Measurements from ENCODE around the gene CENPB.
A peak's percentile ranks its signal among the peaks of the same experiment; 100 is the strongest.

CENPB gene

DNA sequence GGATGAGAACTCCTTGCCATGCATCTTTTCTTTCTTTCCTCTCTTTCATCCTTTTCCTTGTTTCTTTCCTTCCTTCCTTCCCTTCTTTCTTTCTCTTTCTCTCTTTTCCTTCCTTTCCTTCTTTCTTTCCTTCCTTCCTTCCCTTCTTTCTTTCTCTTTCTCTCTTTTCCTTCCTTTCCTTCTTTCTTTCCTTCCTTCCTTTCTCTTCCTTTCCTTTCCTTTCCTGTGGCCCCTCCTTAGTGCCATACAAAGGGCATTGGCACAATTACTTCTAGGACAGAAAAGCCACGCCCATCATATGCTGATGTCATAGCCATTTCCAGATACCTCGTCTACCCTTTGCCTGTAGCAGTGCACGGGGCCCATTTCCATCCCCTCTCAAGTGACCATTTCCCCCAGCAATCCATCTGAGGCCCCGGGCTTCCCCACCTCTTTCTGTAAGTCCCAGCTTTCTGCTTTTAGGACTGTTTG lies 2.2 kb upstream of the CENPB start:
- DNase-seq (ENCODE audit: low spot score) = no peak

DNA sequence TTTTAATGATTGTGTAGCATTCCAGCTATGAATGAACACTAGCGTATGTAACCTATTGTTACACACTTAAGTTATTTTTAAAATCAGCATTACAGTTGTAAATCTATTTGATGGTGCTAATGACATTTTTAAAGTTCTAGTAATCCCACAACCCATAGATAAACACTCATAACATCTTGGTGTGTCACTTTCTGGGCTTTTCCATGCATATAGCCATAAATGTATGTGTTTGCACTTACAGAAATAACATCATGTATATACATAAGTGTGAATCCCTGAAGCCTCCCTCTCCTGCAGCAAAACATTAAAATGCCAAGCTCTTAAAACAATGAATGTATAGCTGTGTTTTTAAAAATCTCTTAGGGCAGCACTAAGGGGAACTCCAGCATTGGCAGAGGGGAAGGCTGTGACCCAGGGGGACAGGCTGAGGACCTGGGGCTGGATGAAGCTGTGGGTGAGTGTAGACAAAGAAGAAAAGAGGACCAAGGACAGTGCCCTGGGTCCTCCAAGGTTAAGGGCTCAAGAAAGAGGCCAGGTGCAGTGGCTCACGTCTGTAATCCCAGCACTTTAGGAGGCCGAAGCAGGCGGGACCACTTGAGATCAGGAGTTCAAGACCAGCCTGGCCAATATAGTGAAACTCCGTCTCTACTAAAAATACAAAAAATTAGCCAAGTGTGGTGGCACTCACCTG lies 929 bp upstream of the CENPB start:
- DNase-seq (ENCODE audit: low spot score) = no peak

DNA sequence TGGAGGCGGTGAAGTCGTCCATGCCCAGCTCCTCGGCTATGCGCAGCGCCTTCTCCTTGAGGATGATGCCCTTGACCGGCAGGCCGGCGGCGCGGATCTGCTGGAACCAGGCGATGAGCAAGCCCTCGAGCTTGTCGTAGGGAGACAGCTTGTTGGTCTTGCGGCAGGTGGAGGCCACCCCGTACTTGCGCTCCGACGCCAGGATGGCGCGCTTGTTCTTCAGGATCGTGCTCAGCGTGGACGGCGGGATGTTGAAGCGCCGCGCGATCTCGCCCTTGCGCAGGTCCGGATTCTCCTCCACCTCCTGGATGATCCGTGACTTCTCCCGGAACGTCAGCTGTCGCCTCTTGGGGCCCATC lies 435 bp downstream of the CENPB start:
- peak; percentile 59 for DNase-seq (ENCODE audit: low spot score)

DNA sequence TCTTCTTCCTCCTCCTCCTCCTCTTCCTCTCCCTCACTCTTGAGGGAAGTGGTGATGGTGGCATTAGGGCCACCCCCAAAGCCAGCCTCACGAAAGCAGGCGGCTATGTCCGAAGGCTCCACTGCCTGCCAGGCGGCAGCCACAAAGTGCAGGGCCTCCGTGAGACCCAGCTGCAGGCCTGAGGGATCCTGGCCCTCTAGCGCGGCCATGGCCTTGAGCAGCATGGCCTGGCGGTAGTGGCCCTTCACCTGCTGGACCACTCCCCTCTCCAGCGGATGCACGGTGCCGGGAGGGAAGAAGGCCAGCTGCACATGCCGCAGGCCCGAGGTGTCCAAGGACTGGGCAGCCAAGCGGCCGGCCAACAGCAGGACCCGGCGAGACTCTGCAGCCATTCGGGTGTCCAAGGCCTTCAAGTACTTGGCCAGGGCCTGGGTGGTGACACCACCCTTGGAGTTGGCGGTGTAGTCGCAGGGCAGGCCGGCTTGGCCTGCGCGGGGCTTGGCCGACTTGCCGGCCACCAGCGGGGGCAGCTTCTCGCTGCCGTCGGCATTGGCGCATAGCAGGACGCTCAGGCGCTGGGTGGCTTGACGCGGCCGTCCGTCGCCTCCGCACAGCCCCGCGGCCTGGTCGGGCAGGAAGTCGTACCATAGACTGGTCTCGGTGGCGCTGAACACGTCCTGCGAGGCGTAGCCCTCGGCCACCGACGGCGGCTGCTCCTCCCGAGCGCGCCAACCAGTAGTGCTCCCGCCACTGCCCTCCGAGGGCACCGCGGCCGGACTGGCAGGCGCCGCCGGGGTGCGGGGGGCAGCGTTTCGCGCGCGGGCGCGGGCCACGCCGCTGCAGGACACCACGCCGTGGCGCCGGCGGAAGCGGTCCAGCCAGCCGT lies 1.1 kb downstream of the CENPB start:
- DNase-seq (ENCODE audit: low spot score) = no peak

DNA sequence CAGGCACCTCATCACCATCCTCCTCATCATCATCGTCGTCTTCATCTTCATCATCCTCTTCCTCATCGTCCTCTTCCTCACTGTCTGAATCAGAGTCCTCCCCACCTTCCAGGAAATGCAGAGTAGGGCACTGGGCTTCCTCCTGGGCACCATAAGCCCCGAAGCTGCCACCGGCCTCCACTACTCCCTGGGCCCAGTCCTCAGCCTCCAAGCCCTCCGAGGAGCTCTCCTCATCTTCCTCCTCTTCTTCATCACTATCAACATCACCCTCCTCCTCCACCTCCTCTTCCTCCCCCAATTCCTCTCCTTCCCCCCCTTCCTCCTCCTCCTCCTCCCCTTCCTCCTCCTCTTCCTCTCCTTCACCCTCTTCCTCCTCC lies 1.7 kb downstream of the CENPB start:
- no peak for DNase-seq (ENCODE audit: low spot score)

DNA sequence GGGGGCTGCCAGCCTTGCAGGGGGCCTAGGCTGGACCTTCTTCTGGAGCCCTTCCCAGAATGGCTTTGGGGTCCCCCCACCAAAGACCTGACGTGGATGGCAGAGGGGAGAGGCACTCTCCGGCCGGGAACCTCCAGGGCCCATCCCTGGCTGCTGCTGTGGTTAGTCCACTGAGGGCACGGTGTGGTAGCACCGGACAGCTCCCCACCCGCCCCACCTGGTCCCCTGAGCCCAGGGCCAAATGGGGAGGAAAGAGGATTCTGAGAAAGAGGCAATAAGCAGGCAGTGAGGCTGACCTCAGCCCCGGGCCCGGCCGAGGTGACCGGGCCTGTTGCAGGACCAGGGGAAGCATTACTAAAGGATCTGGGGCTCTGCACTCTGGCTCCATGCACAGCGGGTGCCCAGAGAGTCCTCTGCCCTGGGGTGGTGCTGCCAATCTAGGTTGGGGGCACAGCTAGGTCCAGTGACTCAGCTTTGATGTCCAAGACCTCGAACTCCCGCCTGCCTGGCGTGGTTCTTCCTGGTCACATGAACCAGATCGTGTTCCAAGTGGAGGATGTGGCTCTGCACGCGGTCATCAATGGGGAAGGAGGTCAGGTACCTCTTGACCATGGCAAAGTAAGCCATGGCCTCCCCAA lies 2.2 kb downstream of the CENPB start:
- no peak for DNase-seq (ENCODE audit: low spot score)

DNA sequence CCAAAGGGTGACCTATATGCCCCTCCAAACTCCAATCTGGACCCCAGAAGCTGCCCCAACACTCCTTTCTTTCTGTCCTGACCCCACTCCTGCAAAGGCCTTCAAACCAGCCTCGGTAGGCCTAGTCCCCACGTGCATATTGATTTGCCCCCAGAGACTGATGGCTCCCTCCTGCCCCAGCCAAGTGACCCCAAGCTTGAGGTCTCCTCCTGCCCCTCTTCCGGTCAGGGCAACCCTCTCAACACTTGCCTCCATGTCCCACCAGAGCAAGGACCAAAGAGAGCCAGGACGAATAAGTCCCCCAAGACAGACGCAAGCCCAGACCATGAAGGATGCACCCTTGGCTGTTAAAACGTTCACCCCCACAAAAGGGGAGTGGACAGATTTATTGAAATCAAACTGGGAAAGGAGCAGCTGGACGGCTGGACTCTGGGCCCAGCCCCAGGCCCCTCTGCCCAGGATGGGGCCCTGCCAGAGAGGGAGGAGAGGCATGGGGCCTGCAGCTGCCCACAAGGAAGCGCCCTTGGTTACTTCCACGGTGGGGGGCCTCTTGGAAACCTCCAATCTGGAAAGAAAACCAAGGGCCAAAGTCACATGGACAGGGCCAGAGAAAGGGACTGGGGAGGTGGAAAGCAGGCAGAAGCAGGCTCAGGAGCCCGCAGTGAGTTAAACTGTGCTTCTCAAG lies 2.9 kb downstream of the CENPB start:
- DNase-seq (ENCODE audit: low spot score) = no peak

DNA sequence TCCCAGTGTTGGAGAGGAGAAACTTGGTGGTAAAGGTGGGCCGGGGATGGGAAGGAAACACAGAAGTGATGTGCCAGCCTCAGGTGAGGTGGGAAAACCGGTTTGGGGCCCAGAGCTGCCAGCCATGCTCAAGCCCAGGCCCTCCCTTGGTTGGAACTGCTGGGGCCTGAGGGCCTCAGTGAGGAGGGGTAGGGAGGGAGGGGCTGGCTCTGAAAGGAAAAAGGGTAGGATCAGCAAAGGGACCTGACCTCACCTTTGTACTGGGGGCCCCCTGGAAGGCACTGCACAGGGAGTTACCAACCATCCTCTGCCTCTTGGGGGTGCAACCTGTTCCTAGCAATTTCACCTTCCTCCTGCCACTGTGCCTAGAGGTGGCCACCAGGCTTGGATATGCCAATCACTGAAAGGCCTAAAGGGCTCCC lies 3.5 kb downstream of the CENPB start:
- DNase-seq (ENCODE audit: low spot score) = no peak

DNA sequence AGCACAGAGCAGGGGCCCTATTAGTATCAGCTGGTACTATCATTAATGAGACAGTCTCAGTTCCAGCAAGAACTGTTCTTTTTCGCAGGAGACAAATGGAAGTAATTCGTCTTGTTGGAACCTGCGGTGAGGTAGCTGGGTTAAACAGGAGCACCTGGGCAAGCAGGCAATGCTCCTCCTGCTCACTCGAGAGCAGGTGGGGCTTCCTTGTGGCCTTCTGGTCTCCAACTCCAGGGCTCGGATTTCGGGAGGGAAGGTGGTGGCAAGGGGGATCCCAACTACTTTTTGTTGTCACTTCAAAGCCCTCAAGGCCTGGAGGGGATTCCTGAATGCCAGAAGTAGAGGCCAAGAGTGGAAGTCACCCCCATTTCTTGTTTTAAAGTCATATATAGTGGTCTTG lies 3.9 kb downstream of the CENPB start:
- no peak for DNase-seq (ENCODE audit: low spot score)

DNA sequence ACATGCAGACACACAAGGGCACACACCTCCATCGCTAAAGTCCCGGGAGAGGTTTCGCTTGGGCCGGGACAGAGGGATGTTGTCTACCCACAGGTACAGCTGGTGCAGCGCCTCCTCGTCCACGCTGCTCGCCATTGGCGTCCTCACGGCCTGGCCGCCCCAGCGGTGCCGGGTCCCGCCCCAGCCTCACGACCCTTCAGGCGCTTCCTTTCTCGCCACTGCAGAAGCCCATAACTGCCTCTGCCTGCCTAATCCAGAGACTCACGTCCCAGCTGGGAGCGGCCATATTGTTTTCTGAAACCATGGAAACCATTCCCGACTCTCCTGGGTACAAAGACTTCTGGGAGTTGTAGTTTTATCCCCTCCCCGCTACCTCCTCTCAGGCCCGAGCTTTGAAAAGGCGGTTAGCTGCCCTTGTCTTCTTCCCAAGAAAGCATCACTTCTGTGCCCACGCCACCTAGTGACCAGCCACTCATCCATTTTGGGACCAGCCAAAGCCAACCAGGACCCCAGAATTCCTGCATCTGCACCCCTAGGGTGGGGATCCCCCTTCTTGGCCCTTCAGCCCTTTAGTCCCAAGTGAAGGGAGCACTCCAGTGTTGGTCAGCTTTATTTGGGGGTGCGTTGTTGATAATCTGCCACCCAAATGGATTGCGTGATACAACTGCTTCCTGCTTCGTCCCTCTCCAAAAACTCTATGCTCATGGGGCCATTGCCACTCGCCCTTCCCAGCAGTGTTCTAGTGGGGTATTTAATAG lies 5.2 kb downstream of the CENPB start, which contains the start of gene SPEF1:
Gene SPEF1, minus strand, starts transcription at position 296 of the 758 bp plus-strand sequence. Its CDS starts 161 bp downstream, at position 135.
- DNase-seq (ENCODE audit: low spot score) = peak; percentile 94

DNA sequence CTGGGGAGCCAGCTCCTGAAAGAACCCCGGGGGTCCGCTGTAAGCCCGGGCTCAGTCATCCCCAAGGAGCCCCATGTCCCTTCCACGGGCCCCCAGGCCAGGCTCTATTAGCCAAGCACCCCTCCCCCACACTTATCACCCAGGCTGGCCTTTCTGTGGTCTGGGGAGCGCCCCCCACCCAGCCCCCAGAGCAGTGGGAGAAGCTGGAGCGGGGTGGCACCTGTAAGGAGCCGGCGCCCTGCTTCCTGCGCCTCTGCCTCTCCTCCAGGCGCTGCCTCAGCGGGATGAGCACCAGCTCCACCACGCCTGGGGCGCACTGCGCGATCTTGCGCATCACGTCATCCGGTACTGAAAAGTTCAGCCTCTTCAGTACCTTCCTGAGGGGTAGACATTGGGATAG lies 7.6 kb downstream of the CENPB start:
- no peak for DNase-seq (ENCODE audit: low spot score)

DNA sequence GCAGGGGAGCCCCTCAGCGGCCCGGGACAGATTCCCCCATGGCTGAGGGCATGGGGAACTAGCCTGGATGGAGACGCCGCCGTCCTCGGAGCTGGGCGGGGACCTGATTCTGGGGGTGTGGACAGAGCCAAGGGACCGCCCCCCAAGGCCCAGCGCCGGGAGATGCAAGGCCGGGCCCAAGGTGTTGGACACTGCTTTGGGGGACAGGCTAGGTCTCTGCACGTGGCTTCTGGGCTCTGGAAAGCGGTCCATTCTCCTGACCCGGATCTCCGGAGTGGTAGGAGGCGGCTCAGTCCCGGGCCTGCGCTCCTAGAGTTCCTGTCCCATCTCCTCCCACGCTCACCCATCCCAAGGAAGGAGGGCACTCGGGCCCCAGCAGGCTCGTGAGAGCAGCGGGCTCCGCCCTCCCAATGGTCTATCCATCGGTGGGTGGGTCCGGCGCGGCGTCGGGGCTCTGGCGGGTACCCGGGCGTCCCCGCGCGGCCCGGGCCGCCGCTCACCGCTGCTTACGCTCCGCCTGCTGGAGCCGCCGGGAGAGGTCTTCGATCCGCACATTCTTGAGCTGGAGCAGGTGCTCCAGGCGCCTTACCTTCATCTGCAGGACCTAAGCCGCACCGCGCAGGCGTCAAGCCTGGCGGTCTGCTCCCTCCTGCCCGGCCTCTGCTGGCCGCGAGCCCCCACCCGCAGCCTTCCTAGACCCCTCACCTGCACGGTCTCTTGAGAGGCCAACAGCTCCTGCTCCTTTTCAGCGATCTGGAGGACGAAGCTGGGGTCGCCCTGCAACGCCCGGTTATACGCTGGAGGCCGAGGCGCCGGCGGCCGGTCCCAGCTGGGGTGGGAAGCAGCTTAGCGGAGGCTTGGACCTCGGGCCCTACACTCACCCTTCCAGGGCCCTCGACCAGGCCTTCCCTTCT lies 8.6 kb downstream of the CENPB start:
- DNase-seq (ENCODE audit: low spot score) = peak; percentile 60

DNA sequence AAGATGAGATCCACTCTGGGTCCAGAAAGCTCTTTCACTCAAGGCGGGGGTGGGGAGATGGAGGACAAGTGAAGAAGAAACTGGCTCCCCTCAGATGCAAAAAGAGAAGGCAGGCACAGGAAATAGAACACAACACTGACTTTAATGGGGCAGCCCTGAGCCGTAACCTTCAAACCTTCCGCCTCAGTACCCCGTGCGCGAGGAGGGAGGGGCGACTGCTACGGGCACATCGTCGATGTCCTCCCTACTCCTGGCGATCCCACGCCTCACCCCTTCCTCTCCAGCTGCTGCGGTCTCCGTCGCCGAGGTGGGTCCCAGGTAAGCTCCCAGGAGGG lies 9.2 kb downstream of the CENPB start:
- no peak for DNase-seq (ENCODE audit: low spot score)

DNA sequence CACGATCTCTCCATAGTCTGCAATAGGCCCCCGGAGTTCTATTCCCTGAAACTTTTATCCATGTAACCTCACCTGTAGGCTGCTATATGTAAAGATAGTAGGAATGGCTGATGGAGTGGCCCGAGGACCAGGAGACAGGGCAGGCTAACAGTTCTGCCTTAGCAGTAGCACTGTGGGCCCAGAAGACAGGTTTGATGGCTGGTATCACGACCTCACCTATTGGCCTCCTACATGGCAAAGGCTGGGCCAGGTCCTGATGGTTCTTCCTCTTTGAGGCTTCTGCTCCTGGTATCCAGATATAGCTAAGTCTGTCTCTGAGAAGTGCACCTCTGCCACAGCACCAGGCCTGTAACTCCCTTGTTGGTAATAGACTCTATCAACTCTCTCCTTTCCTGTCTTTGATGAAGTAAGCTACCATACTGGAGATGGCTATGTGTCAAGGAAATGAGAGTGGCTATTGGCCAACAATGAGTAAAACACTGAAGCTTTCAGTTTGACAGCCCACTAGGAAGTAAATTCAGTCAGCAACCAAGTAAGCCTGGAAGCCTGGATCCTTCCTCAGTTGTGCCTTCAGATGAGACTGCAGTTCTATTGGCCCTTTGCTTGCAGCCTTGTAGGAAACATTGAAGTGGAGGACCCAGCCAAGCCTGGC lies 11.0 kb downstream of the CENPB start:
- DNase-seq (ENCODE audit: low spot score) = no peak

DNA sequence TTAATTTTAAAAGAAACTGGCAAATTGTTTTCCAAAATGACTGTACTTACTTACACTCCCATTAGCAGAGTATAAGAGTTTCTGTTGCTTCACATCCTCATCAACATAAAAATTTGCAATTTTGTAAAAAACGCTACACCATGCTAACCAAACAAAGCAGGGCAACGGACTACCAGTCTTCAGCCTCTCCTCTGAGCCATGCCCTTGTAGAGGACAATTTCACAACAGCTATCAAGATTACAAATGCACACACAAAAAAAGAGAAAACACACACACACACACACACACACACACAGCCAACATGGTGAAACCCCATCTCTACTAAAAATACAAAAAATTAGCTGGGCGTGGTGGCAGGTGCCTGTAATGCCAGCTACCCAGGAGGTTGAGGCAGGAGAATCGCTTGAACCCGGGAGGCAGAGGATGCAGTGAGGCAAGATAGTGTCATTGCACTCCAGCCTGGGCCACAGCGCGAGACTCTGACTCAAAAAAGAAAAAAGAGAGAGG lies 14.9 kb downstream of the CENPB start:
- DNase-seq (ENCODE audit: low spot score) = no peak

DNA sequence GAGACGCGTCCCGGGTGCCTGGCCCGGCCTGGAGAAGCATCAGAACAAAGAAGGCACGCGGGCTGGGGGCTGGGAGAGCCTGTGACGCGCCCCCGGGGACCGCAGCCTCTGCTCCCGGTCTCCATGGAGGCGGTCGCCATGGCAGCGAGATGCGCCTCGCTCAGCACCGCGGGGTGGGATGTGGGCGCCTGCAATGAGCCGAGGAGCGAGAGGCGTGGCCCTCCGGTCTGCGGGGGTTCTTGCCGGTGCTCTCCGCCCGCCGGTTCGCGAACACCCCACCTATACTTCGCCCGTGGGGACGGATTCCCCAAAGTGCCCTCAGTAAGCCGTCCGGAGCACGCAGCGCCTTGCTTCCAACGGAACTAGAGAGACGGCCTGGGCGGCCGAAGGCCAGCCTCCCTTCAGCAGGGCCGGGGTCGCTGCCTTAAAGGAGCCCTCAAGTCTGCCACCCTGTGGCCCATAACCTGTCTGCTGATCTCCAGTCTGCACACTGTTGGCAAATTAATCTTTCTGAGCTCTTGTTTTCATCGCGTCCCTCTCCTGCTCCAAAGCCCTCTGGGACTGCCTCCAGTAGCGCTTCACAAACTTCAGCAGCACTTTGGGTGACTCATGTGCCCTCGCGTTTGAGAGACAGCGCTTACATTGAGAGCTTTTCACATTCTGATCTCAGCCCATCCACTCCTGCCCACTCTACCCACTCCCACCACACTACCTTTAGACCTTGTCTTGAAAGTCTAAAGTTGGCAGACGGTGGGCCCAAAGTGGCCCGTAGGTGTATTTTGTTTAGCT lies 18.0 kb downstream of the CENPB start:
- peak; percentile 87 for DNase-seq (ENCODE audit: low spot score)

DNA sequence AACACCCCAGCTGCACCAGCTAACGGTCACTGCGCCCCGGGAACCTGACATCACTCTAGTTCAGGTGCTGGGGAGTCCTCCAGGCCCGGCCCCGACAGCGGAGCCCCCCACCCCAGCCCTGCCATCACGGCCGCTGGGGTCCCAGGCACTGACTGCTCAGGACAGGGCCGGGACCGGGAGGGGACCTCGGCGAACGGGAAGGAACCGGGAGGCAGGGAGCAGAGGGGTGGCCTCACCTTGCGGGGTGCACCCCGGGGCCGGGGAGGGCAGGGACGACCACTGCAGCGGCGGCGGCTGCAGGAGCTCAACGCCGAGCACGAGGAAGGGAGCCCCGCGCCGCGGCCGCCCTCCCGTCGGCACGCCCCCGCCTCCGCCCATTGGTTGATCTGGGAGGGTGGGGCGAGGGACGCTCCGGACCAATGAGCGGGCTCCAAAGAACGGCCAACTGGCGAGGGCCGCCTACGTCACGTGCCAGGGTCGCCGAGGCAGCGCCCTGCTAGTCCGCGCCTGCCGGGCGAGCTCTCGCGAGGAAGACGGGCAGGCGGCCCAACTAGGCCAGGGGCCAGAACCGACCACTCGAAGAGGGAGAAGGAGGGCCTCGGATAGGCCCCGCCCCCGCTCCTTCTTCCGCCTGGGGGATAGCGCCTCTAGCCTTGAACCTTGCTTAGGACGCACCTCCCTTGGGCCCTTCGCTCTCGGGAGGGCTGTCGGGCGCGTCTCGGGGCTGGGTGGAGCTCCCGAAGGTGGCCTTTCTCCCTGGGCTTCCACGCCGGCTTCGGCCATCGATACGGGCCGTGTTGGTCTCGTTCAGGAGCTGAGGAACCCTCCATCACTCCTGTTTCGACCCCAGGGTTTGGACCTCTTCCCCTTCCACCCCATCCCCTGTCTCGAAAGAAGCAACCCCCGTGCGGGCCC lies 18.9 kb downstream of the CENPB start, which contains the start of gene ADISSP:
Gene ADISSP, minus strand, starts transcription at position 327 of the 915 bp plus-strand sequence. CDS start 7,653 bp downstream, outside the sequence.
- peak; percentile 99 for DNase-seq (ENCODE audit: low spot score)

DNA sequence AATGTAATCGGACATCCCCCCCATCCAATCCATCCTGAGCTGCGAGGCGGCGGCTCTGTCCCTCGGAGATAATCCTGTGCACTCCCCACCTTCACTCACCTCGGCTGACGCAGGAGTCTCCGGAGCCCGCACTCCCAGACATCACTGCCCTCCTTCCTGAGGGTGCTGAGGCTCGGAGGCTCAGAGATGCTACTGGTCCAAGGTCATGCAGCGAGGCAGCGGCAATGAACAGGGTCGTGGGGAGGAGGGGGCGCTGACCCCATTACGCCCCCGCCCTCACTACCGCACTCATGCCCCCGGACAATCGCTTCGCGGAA lies 19.5 kb downstream of the CENPB start:
- DNase-seq (ENCODE audit: low spot score) = no peak
